CD4-positive, CD25-positive, alpha-beta regulatory T cell (primary cell): ENCODE results near the gene C5orf15. TPM values are rescaled to one million over a fixed set of nuclear protein-coding genes. Genes with fewer than 3 reads are reported as not detected.

ENCODE experiments used
- polyA plus RNA-seq, 4 donors: library from polyadenylated mRNA; unstranded; fragments of 300-500 nt; fragmentation: Illumina TruSeq; gene quantifications; one replicate each; pipeline ENCODE4 v1.2.3, GENCODE V29; 2021
- total RNA-seq: library from RNA; stranded (reverse); gene quantifications from one replicate; pipeline ENCODE4 v1.2.3, GENCODE V29; 2022

C5orf15 gene
- total and polyA plus RNA-seq, 5 donors from 2014 or later = 12.9 to 34.8 (median 25.4) TPM

Other genes starting within 250 kb of the C5orf15 start
- 56.0 TPM for gene VDAC1, start 36.4 kb upstream of the C5orf15 start, total RNA-seq
- gene VDAC1, start 36.4 kb upstream of the C5orf15 start, polyA plus RNA-seq = 100 to 1,000 TPM in 2 of 4 donors, 10 to 100 TPM in 2; 85.4 to 104 (median 97.6) TPM
- 234 TPM for gene TCF7, start 146.1 kb upstream of the C5orf15 start, total RNA-seq
- gene TCF7, start 146.1 kb upstream of the C5orf15 start, polyA plus RNA-seq = 100 to 1,000 TPM in 1 of 4 donors, 10 to 100 TPM in 3; 55.4 to 118 (median 79.9) TPM
- gene SKP1, start 208.3 kb upstream of the C5orf15 start, total RNA-seq = 310 TPM
- 1,000 to 10,000 TPM; 1,181 to 1,272 (median 1,236) TPM for gene SKP1, start 208.3 kb upstream of the C5orf15 start, polyA plus RNA-seq